PC-9 (cell line): ENCODE data around the gene RANGAP1.

ENCODE experiments used
- CTCF ChIP-seq: fragments of 200-600 bp; sonication (generic); conservative IDR thresholded peaks from 2 replicates; pipeline ENCODE4 v1.6.1; 2017; ENCODE audit warnings: mixed run types, antibody characterized with exemption, mild to moderate bottlenecking, moderate library complexity
- EZH2 ChIP-seq: fragments of 200-600 bp; sonication (generic); IDR thresholded peaks from 2 replicates; pipeline ENCODE4 v1.8.0; 2017; ENCODE audit warnings: antibody characterized with exemption, low read depth

GRCh38 chr22:41263704-41264103 lies 22.3 kb downstream of the RANGAP1 start:
- TF ChIP-seq CTCF (no peak), EZH2 (no peak)
